ENCODE data around the gene UNC13A.

- TF ChIP-seq CTCF (IDR thresholded peaks at IDR 0.05) (no peak), POLR2A (IDR thresholded peaks at IDR 0.05) (no peak)
Measured at GRCh38 chr19:17655751-17656472, 32.2 kb downstream of the UNC13A start.
